GM21737 (cell line): ENCODE measurements around the gene KLK1.
A peak's percentile ranks its signal among the peaks of the same experiment; 100 is the strongest.

Experiments
- ATAC-seq: cut with Tn5 transposase; IDR thresholded peaks from one replicate; pipeline ENCODE4 v1.9.1; 2021; ENCODE audit warnings: mild to moderate bottlenecking, moderate library complexity; ENCODE audit not compliant: unreplicated experiment

Gene KLK1

GRCh38 chr19:50836543-50837195 lies 13.1 kb upstream of the KLK1 start:
- ATAC-seq, result no peak

- ATAC-seq, result peak; percentile 82
Observed at GRCh38 chr19:50835785-50836542, 12.4 kb upstream of the KLK1 start.

GRCh38 chr19:50835103-50835784 lies 11.7 kb upstream of the KLK1 start:
- ATAC-seq, result no peak

GRCh38 chr19:50833802-50834167 lies 10.2 kb upstream of the KLK1 start:
- no peak for ATAC-seq

- ATAC-seq, result no peak
Observed at GRCh38 chr19:50833117-50833801, 9.7 kb upstream of the KLK1 start, which contains the start of gene KLK15. Gene KLK15 (minus strand): TSS chr19:50833574. CDS start chr19:50831492, 2,082 bp downstream.

GRCh38 chr19:50832666-50833065 lies 9.1 kb upstream of the KLK1 start:
- no peak for ATAC-seq

GRCh38 chr19:50831026-50831396 lies 7.4 kb upstream of the KLK1 start:
- ATAC-seq, result no peak

- ATAC-seq, result no peak
Observed at GRCh38 chr19:50830266-50831025, 6.9 kb upstream of the KLK1 start.

- ATAC-seq, result no peak
Observed at GRCh38 chr19:50829801-50830200, 6.2 kb upstream of the KLK1 start.

GRCh38 chr19:50827476-50827875 lies 3.9 kb upstream of the KLK1 start:
- ATAC-seq, result no peak

GRCh38 chr19:50826492-50827240 lies 3.1 kb upstream of the KLK1 start:
- ATAC-seq, result no peak

- no peak for ATAC-seq
Observed at GRCh38 chr19:50822661-50823208, 852 bp downstream of the KLK1 start.

GRCh38 chr19:50821622-50822021 lies 2.0 kb downstream of the KLK1 start:
- no peak for ATAC-seq

- ATAC-seq, result no peak
Observed at GRCh38 chr19:50821248-50821612, 2.4 kb downstream of the KLK1 start.

GRCh38 chr19:50820549-50821247 lies 2.9 kb downstream of the KLK1 start:
- no peak for ATAC-seq

GRCh38 chr19:50820086-50820485 lies 3.5 kb downstream of the KLK1 start:
- no peak for ATAC-seq

- ATAC-seq, result no peak
Observed at GRCh38 chr19:50819636-50820035, 4.0 kb downstream of the KLK1 start.

- ATAC-seq, result no peak
Observed at GRCh38 chr19:50818859-50819472, 4.6 kb downstream of the KLK1 start.
